GM12891 (cell line): ENCODE measurements around the gene IFT22.

Source experiments
- PAX5 ChIP-seq: IDR thresholded peaks from 2 replicates; pipeline ENCODE4 v1.6.1; 2011; ENCODE audit warnings: low read length, moderate library complexity, mild to moderate bottlenecking; ENCODE audit not compliant: insufficient read depth, severe bottlenecking
- POLR2A ChIP-seq: IDR thresholded peaks from 2 replicates; pipeline ENCODE4 v1.6.1; 2011; ENCODE audit warnings: low read depth, low read length, control low read depth
- POLR2AphosphoS5 ChIP-seq: IDR thresholded peaks from 2 replicates; pipeline ENCODE4 v1.6.1; 2011; ENCODE audit warnings: low read depth, low read length, control low read depth
- POU2F2 ChIP-seq: IDR thresholded peaks from 2 replicates; pipeline ENCODE4 v1.6.1; 2011; ENCODE audit warnings: low read depth, mild to moderate bottlenecking, control low read depth, low read length, moderate library complexity
- SPI1 ChIP-seq: IDR thresholded peaks from 2 replicates; pipeline ENCODE4 v1.6.1; 2011; ENCODE audit warnings: low read depth, low read length, control low read depth
- TAF1 ChIP-seq: IDR thresholded peaks from 2 replicates; pipeline ENCODE4 v1.6.1; 2011; ENCODE audit warnings: low read depth, low read length, control low read depth

DNA sequence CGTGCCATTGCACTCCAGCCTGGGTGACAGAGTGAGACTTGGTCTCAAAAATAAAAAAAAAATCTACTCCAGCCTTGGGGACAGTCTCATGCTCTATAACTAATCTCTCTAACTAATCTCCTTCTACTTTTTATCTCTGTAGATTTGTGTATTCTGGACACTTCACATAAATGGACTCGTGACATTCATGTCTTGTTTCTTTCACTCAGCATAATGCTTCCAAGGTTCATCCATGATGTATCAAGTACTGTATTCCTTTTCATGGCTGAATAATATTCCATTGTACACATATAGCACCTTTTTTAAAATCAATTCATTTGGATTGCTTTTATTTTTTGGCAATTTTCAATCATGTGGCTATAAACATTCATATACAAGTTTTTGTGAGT lies 31.3 kb upstream of the IFT22 start:
- TF ChIP-seq POLR2AphosphoS5: no peak
- TF ChIP-seq POLR2A: no peak
- no peak for TF ChIP-seq TAF1
- TF ChIP-seq PAX5: no peak
- no peak for TF ChIP-seq SPI1
- TF ChIP-seq POU2F2: no peak
